ENCODE data around the gene ADGRE2. TPM values are rescaled to one million over a fixed set of nuclear protein-coding genes. Genes with fewer than 3 reads are reported as not detected.

Gene ADGRE2
- total RNA-seq, 2 experiments from 2014 or later: 0.42 to 0.69 TPM

DNA sequence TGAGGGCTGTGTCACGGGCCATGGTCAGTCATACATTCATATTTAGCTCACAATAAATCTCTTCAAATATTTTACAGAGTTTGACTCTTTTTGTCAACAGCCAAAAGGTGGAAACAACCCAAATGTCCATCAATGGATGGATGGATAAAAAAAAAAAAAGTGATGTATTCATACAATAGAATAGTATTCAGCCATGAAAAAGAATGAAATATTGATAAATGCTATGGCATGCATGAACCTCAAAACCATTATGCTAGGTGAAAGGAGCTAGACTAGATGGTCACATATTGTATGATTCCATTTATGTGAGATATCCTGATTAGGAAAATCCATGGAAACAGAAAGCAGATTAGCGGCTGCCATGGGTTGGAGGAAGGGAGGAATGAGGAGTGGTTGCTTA is 16.2 kb downstream of the ADGRE2 start:
- POLR2A ChIA-PET: no interaction called here
- CTCF ChIA-PET: no interaction called here

DNA sequence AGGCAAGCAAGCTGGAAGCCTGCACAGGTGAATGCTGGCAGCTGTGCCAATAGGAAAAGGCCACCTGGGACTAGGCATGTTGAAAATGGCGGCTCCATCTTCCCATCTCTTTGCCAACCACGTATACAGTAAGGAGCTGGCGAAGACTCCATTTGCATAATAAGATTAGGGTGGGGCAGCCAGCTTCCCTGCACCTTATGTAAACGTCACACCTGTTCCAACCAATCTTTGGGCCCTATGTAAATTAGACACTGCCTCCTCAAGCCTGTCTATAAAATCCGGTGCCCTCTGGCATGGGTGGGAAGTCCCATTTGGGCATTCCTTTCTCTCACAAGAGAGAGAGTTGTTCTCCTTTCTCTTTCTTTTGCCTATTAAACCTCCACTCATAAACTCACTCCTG is 16.8 kb downstream of the ADGRE2 start:
- POLR2A ChIA-PET: no interaction called here
- CTCF ChIA-PET: no interaction called here

DNA sequence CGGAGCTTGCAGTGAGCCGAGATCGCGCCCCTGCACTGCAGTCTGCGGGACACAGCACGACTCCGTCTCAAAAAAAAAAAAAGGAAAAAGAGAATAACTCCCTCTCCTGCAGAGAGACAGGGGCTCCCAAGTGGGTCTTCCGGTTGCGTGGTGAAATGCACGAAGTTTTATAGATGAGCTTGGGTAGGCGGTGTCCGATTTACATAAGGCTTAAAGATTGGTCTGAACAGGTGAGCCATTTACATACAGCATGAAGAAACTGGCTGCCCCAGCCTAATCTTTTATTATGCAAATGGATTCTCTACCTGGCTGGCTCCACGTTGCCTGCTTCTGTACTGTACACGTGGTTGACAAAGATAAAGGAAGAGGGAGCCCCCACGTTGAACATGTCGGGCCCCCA is 19.5 kb downstream of the ADGRE2 start:
- CTCF ChIA-PET: no interaction called here
- POLR2A ChIA-PET: no interaction called here

DNA sequence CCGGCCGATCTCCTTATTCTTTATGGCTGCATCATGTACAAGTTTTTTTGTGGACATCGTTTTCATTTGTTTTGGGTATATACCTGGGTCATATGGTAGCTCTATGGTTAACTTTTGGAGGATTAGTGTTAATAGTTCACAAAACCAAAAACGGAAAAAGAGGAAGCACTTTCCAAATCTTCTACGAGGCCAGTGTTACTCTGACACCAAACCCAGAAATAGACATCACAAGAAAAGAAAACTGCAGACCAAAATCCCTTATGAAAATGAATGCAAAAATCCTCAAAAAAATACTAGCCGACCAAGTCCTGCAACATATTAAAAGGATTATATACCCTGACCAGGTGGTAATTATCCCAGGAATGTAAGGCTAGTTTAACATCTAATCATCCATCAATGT is 29.8 kb downstream of the ADGRE2 start:
- POLR2A ChIA-PET: no interaction called here
- CTCF ChIA-PET: interaction anchor here (1.0 kb wide), 1 partner anchor 175 kb away, joined by 3 read pairs; no protein-coding TSS in a partner anchor

DNA sequence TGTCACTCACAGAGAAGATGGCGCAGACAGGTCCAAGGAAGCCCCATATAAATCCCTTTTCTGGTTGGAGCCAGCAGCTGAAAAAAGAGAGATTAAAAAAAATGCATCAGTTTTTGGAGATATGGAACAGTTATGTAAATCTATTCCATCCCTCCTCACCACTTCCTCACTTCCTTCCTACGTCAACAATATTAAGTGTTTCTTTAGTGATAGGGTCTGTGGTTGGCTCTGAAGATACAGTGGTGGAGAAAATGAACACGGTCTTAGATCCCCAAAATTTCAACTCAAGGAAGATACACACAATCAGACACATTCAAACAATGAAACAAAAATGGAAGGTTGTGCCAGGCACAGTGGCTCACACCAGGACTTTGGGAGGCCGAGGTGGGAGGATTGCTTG is 31.5 kb downstream of the ADGRE2 start:
- CTCF ChIA-PET: no interaction called here

DNA sequence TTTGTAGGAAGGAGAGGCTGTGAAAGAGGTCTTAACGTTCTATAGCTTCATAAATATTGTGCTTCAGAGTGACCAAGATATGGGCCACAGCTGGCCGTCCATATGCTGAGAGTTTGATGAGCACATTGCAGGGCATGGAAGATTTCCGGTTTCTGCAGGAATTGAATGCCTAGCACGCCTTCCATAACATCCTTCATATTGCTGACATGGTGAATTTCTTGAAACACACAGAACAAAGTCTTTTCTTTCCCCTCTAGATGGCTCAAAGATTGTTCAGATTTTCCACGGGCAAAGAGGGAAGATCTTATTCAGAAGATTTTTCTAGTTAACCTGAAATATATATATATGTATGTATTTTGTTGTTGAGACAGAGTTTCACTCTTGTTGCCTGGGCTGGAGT is 42.4 kb downstream of the ADGRE2 start:
- CTCF ChIA-PET: no interaction called here
- POLR2A ChIA-PET: no interaction called here

More for the DNA sequence above, 31.5 kb downstream of the ADGRE2 start:
- POLR2A ChIA-PET: no interaction called here

DNA sequence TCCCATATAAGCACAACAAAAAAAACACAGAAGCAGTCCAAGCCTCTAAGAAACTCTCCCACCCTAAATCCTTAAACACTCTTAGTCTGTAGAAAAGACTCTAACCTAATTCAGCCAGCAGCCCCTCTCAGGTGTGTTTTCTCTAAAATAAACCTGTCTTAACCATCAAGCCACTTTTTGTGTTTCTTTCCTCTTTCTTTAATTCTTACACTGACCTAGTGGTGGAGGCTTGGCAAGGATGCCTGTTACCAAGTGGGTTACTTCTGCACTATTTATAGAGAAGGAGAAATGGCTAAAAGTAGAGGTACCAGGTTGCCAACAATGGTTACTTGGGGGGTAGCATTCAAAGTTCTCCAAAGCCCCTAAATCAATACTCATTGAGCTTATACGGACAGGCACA is 44.8 kb downstream of the ADGRE2 start:
- ChIA-PET CTCF (interaction anchor here (0.6 kb wide), 1 partner anchor 48 kb away, joined by 3 read pairs; no protein-coding TSS in a partner anchor), POLR2A (no interaction called here)

DNA sequence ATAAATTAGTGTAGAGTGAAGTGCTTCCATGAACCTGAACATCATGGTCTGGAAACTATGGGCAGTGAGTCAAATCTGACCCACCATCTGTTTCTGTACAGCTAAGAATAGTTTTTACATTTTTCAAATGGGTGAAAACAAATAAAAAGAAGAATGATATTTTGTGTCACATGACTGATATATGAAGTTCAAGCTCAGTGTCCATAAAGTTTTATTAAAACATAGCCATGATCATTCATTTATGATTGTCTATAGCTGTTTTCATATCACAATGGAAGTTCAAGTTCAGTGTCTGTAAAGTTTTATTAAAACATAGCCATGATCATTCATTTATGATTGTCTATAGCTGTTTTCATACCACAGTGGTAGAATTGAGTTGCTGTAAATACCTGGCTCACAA is 45.9 kb downstream of the ADGRE2 start:
- ChIA-PET POLR2A (no interaction called here), CTCF (no interaction called here)

DNA sequence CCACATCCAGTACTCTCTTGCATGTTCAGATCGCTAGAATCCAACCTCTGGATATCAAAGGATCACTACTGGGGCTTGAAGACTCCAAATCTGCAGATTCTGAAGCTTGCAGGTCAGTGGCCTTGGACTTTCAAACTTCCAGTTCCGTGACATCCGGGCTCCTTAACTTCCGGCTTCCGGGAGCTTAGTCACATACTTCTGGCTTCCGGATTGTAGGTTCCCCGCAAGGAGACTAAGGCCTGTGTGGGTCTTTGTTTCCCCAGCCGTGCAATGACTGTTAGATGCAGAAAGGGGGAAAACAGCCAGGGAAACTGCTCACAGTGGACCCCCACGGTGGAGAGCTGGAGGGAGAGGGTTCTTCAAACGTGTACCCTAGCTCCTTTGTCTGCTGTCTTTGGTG is 47.2 kb downstream of the ADGRE2 start:
- ChIA-PET POLR2A (no interaction called here), CTCF (no interaction called here)

DNA sequence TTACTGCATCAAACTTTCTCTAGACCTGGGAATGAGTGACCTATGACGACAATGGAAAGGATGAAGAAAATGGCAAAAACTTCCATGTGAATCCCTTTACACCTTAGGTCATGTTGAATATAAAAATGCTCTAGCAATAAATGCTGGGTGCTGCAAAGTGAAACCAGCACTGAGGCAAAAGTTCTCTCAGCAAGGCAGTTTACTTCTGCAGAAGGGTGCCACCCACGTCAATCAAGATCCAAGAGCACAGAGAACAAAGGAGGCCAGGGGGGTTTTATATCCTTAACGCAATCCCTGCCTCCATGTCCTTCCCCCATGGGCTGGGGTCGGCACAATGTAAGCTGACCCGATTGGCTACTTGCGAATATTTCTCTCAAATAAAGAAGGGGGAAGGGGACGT is 49.8 kb downstream of the ADGRE2 start:
- CTCF ChIA-PET: no interaction called here
- POLR2A ChIA-PET: no interaction called here

DNA sequence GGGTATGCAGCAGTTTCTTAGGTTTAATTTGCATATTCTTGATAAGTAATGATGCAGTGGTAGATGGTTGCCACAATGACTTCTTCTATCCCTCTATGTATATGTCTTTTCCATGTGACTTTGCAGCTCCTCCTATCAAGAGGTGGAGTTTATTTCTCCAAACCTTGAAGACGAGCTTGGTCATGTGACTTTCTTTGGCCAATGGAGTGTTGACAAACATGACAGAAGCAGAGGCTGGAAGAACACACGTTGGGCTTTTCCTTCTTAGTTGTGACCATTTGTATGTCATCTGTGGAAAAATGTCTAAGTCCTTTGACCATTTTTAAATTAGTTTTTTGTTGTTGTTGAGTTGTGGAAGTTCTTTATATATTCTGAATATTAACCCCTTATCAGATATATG is 56.2 kb downstream of the ADGRE2 start:
- POLR2A ChIA-PET: no interaction called here
- CTCF ChIA-PET: no interaction called here

DNA sequence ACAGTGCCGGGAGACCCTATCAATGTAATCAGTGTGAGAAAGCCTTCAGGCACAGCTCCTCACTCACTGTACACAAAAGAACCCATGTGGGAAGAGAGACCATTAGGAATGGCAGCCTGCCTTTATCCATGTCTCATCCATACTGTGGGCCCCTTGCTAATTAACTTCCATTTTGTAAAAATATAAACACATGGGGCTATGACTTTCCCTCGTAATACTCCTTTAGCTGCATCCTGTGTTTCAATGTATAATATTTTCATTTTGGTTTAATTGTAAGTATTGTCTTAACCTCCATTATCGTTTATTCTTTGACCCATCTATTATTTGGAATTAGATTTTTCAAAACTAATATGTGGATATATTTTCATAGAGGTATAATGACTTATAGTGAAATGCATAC is 59.2 kb downstream of the ADGRE2 start:
- CTCF ChIA-PET: interaction anchor here (0.5 kb wide), 1 partner anchor 196 kb away, joined by 3 read pairs; no protein-coding TSS in a partner anchor

DNA sequence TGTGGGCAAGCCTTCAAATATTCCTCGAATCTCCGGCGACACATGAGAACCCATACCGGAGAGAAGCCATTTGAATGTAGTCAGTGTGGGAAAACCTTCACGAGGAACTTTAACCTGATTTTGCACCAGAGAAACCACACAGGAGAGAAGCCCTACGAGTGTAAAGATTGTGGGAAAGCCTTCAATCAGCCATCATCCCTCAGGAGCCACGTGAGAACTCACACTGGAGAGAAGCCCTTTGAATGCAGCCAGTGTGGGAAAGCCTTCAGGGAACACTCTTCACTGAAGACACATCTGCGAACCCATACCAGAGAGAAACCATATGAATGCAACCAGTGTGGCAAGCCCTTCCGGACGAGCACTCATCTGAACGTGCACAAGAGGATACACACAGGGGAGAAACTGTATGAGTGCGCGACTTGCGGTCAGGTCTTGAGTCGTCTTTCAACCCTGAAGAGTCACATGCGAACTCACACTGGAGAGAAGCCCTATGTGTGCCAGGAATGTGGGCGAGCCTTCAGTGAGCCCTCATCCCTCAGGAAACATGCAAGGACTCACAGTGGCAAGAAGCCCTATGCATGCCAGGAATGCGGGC is 59.7 kb downstream of the ADGRE2 start:
- POLR2A ChIA-PET: no interaction called here
- CTCF ChIA-PET: no interaction called here

More for the DNA sequence above, 59.2 kb downstream of the ADGRE2 start:
- POLR2A ChIA-PET: no interaction called here

DNA sequence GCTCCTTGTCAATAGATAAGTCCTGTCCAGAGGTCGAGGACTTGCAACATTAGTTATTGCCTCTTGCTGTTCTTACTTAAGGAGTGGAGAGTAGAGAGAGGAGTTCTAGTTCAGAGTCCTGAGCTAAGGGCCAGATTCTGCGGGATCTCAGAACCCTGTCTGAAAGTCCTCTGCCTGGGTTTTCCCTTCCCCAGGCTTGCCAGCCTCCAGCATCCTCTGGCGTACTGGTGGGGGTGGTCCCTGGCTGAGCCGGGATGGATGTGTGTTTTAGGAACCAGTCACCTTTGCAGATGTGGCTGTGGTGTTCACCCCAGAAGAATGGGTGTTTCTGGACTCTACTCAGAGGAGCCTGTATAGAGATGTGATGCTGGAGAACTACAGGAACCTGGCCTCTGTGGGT is 62.5 kb downstream of the ADGRE2 start:
- ChIA-PET CTCF (no interaction called here), POLR2A (no interaction called here)

DNA sequence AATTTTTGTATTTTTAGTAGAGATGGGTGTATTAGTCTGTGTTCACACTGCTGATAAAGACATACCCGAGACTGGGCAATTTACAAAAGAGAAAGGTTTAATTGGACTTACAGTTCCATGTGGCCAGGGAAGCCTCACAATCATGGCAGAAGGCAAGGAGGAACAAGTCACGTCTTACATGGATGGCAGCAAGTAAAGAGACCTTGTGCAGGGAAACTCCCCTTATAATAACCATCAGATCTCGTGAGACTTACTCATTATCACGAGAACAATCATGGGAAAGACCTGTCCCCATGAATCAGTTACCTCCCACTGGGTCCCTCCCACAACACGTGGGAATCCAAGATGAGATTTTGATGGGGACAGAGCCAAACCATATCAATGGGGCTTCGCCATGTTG is 73.9 kb downstream of the ADGRE2 start:
- CTCF ChIA-PET: no interaction called here
- POLR2A ChIA-PET: no interaction called here

DNA sequence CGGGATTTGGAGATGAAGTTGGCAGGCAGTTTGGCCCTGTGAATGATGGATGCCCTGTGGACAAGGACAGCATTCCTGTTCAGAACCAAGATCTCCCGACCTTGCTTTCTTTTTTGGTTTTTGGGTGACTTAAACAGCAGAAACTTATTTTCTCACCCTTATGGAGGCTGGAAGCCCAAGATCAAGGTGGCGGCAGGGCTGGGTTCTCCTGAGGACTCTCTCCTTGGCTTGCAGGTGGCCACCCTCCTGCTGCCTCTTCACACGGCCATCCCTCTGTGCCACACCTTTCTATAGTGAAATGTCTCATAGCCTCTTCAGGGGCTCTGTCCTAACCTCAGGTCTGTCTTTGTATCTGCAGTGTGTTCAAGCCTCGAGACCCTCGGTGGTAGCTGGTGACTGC is 74.5 kb downstream of the ADGRE2 start:
- POLR2A ChIA-PET: no interaction called here
- CTCF ChIA-PET: no interaction called here

DNA sequence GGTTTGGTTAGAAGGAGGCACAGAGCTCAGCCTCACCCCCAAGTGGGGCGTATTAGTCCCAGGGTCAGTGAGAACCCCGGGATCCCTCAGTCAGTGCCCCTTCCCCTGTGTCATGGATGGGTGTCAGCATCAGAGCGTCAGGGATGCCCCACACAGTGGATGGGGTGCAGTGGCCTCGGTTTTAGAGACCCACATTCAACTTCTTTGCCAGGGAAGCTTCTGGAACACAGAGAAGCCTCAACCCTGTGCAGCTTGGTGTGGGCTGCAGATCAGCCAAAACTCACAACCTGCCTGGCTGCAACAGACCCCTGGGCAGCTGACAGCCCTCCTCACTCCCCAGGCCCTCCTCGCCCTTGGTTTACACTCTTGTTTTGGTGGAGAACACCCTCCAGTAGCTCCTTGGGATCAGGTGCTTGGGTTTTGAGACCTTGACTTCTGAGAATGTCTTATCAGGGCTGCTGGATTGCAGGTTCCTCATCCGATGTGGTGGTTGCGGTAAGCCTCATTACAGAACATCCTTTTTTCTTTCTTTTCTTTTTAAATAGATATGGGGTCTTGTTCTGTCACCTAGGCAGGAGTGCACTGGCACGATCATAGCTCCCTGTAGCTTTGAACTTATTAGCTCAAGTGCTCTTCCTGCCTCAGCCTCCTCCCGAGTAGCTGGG is 77.5 kb downstream of the ADGRE2 start:
- ChIA-PET CTCF (interaction anchor here (0.6 to 0.8 kb wide), 2 partner anchors 15 to 159 kb away, joined by 3 to 5 read pairs; no protein-coding TSS in a partner anchor), POLR2A (no interaction called here)

DNA sequence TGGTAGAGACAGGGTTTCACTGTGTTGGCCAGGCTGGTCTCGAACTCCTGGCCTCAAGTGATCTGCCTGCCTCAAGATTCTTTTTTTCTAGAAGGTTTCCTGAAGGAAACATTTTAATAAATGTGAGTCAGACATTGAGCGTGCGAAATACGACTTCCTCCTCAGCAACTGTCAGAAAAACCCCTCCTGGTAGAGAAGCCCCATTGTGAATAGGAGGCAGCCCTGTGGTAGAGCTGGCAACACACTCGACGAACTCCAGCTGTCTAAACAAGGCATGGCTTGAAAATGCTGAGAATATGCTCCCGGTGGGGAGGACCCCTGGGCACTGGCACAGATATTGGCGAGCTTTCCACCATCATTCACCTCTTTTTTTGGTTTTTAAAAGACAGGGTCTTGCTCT is 78.7 kb downstream of the ADGRE2 start:
- POLR2A ChIA-PET: no interaction called here

DNA sequence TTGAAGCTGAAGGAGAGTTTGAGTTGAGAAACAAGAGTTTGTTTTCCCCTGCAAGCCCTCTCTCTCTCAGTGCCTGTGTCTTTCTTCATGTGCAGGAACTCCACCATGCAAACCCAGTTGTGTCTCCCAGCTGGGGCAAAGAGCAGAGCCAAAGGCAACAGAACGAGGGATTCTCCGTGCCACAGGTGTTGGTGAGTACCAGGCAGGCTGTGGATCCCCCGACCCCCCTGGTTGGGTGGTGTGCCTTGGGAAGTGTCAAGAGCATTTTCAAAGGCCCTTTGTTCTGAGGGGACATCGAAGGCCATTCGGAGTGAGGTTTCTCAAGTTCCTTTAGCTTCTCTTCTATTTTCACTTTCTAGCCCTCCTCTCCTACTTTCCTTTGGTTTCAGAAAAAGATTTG is 82.9 kb downstream of the ADGRE2 start:
- ChIA-PET POLR2A (no interaction called here), CTCF (interaction anchor here (1.1 kb wide), 1 partner anchor 9 kb away, joined by 3 read pairs; no protein-coding TSS in a partner anchor)

More for the DNA sequence above, 78.7 kb downstream of the ADGRE2 start:
- CTCF ChIA-PET: interaction anchor here (0.8 kb wide), 1 partner anchor 14 kb away, joined by 5 read pairs; no protein-coding TSS in a partner anchor

DNA sequence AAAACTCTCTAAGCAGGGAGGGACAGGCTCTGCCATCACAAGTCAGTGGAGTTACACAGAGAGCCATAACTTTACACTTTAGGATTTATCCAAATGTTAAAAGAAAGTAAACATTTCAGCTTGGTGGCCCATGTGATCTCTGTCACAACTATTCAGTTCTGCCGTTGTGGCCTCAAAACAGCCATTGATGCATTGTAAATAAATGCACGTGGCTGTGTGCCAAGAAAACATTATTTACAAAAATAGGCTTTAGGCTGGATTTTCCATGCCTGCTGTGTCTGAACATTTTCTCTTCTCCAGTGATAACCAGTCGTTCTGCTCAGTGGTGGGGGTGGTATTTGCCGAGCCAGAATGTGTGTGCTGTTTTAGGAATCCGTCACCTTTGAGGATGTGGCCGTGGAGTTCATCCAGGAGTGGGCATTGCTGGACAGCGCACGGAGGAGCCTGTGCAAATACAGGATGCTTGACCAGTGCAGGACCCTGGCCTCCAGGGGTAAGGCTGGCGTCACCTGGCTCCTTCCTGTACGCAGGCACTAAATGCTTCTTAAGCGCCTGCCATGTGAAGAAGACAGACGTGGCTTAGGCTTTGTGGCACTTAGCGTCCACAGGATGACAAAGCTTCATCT is 83.6 kb downstream of the ADGRE2 start:
- ChIA-PET POLR2A (no interaction called here), CTCF (interaction anchor here (1.0 to 1.1 kb wide), 2 partner anchors 8 to 121 kb away, joined by 3 read pairs; no protein-coding TSS in a partner anchor)

All from activated CD8-positive, alpha-beta memory T cell treated with anti-CD3 and anti-CD28 coated beads for 36 hours (primary cell).